Femur (tissue), 1 donor: ENCODE measurements around the gene C16orf89.

Experiments
- DNase-seq: peaks from one replicate; pipeline ENCODE4 v3.0.0-alpha.2; 2017

C16orf89 gene

DNA sequence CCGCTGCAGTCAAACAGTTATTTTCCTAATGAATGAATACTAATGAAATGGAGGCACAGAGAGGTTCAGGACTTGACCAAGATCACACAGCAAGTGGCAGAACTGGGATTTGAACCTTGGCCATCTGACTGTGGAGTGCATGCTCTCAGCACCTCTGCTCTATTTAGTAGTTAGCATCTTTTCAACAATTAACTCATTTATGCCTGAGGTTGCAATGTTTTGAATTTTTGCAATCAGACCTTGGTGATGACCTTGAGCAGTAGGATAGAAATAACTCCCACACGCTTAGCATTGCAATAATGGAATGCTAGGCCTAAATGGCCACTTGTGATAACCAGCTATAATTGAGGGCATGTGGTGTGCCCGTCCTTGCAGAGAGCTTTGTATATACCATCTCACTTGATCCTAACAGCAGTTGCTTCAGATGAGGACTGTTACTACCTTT is 63.0 kb downstream of the C16orf89 start:
- no peak for DNase-seq

DNA sequence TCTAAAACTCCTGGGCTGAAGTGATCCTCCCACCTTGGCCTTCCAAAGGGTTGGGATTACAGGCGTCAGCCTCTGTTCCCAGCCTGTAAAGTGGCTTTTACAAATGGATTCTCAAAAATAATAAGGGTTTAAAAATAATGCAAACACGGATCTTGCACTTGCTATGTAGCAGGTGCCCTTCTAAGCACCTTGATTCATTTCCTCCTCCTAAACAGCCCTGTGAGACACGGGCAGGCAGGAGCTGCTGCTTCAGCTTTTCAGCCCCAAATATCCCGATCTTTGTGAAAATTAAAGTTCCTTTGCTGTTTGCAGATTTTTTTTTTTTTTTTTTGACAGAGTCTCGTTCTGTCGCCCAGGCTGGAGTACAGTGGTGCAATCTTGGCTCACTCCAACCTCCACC is 63.8 kb downstream of the C16orf89 start:
- DNase-seq: no peak

DNA sequence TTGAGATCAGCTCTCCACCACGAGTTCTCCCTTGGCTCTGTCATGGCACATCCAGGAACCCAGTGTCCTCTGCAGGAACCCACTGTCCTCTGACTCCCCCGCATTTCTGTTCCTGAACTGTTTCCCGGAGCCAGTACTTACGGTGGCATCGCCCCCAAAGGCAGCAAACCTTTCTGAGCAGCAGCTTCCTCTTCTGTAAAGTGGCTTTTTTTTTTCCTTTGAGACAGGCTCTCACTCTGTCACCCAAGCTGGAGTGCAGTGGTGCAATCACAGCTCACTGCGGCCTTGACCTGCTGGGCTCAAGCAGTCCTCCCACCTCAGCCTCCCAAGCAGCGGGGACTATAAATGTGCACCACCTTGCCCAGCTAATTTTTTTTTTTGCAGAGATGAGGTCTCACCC is 64.2 kb downstream of the C16orf89 start:
- no peak for DNase-seq

- DNase-seq: no peak
Observed at GRCh38 chr16:5000573-5001001, 65.2 kb downstream of the C16orf89 start.

GRCh38 chr16:4994719-4995434 is 70.9 kb downstream of the C16orf89 start:
- no peak for DNase-seq
